Right atrium auricular region (tissue), 2 donors: ENCODE results near the gene PLA2R1. TPM values are rescaled to one million over a fixed set of nuclear protein-coding genes. Genes with fewer than 3 reads are reported as not detected.
A peak's percentile ranks its signal among the peaks of the same experiment; 100 is the strongest.

Source experiments
- DNase-seq: peaks from one replicate; pipeline ENCODE4 v3.0.0-alpha.2; 2019; ENCODE audit warnings: low spot score
- H3K27ac ChIP-seq, 2 donors: fragments of 200-600 bp; sonication (generic); 1 replicate in 1 of 2; 2 replicates in 1 of 2; pipeline ENCODE4 v1.5.1; 2016 to 2019
- H3K27me3 ChIP-seq, 2 donors: fragments of 200-600 bp; sonication (generic); one replicate each; pipeline versions ENCODE4 v1.5.1 to v1.6.0; 2017 to 2019
- H3K36me3 ChIP-seq: fragments of 200-600 bp; sonication (generic); one replicate; pipeline ENCODE4 v1.5.1; 2016
- H3K4me1 ChIP-seq, 2 donors: fragments of 200-600 bp; sonication (generic); one replicate each; pipeline versions ENCODE4 v1.5.1 to v1.6.0; 2017 to 2019
- H3K4me3 ChIP-seq, 2 donors: fragments of 200-600 bp; sonication (generic); 1 replicate in 1 of 2; 2 replicates in 1 of 2; pipeline ENCODE4 v1.5.1; 2017 to 2019; ENCODE audit warnings: mild to moderate bottlenecking in 1 of 2, moderate library complexity in 1 of 2
- H3K9me3 ChIP-seq, 2 donors: fragments of 200-600 bp; sonication (generic); one replicate each; pipeline ENCODE4 v1.5.1; 2019
- CTCF ChIP-seq, 2 donors: fragments of 200-600 bp; sonication (generic); IDR thresholded peaks; one replicate each; pipeline ENCODE4 v1.5.1; 2019; ENCODE audit warnings: antibody characterized with exemption in 2 of 2
- total RNA-seq, 2 donors: library from RNA; depleted of rRNA; stranded (reverse); fragments of >200 nt; gene quantifications; one replicate each; pipeline ENCODE4 v1.1.0, GENCODE V29; 2016

PLA2R1 gene
- total RNA-seq, 2 donors from 2014 or later = 2.8 to 3.3 TPM

- H3K9me3 ChIP-seq = no peaks in the 10 kb centered on the region
- H3K4me3 ChIP-seq = no peak overlapping the region
- TF ChIP-seq CTCF (IDR thresholded peaks at IDR 0.05) = no peak
- no peak for DNase-seq
- H3K27ac ChIP-seq = no peak overlapping the region
- no peaks in the 10 kb centered on the region for H3K27me3 ChIP-seq
- H3K36me3 ChIP-seq = no peaks in the 10 kb centered on the region
- H3K4me1 ChIP-seq = peaks cover 0 to 8% of the 10 kb centered on the region in 2 donors
Observed at GRCh38 chr2:160005476-160005875, 56.9 kb downstream of the PLA2R1 start.

GRCh38 chr2:159998961-159999360, 63.5 kb downstream of the PLA2R1 start:
- H3K4me1 ChIP-seq = peaks cover 0 to 15% of the 10 kb centered on the region in 2 donors
- no peak overlapping the region for H3K4me3 ChIP-seq
- no peaks in the 10 kb centered on the region for H3K9me3 ChIP-seq
- H3K27me3 ChIP-seq = no peaks in the 10 kb centered on the region
- no peak for TF ChIP-seq CTCF (IDR thresholded peaks at IDR 0.05)
- no peak overlapping the region for H3K27ac ChIP-seq
- H3K36me3 ChIP-seq = no peaks in the 10 kb centered on the region
- DNase-seq = no peak

- peaks cover 0 to 15% of the 10 kb centered on the region in 2 donors for H3K4me1 ChIP-seq
- no peak for TF ChIP-seq CTCF (IDR thresholded peaks at IDR 0.05)
- no peaks in the 10 kb centered on the region for H3K27me3 ChIP-seq
- no peaks in the 10 kb centered on the region for H3K9me3 ChIP-seq
- no peaks in the 10 kb centered on the region for H3K36me3 ChIP-seq
- DNase-seq = no peak
- no peak overlapping the region for H3K27ac ChIP-seq
- no peak overlapping the region for H3K4me3 ChIP-seq
Observed at GRCh38 chr2:159998243-159998642, 64.2 kb downstream of the PLA2R1 start.

GRCh38 chr2:159996792-159997546, 65.4 kb downstream of the PLA2R1 start:
- no peak for TF ChIP-seq CTCF (IDR thresholded peaks at IDR 0.05)
- H3K4me3 ChIP-seq = no peak overlapping the region
- DNase-seq = no peak
- H3K9me3 ChIP-seq = no peaks in the 10 kb centered on the region
- peak overlapping the region in 1 of 2 donors; percentile 13 for H3K27ac ChIP-seq
- no peaks in the 10 kb centered on the region for H3K36me3 ChIP-seq
- H3K4me1 ChIP-seq = peaks cover 0 to 15% of the 10 kb centered on the region in 2 donors
- no peaks in the 10 kb centered on the region for H3K27me3 ChIP-seq

- TF ChIP-seq CTCF (IDR thresholded peaks at IDR 0.05) = no peak
- Histone ChIP-seq H3K4me3 (no peak overlapping the region), H3K4me1 (peaks cover 0 to 15% of the 10 kb centered on the region in 2 donors), H3K36me3 (no peaks in the 10 kb centered on the region), H3K9me3 (no peaks in the 10 kb centered on the region), H3K27me3 (no peaks in the 10 kb centered on the region), H3K27ac (no peak overlapping the region)
- no peak for DNase-seq
Observed at GRCh38 chr2:159995038-159995437, 67.4 kb downstream of the PLA2R1 start.

GRCh38 chr2:159989249-159989648, 73.2 kb downstream of the PLA2R1 start:
- Histone ChIP-seq H3K27me3 (no peaks in the 10 kb centered on the region), H3K4me1 (no peaks in the 10 kb centered on the region), H3K9me3 (no peaks in the 10 kb centered on the region), H3K27ac (no peak overlapping the region), H3K4me3 (no peak overlapping the region), H3K36me3 (no peaks in the 10 kb centered on the region)
- TF ChIP-seq CTCF (IDR thresholded peaks at IDR 0.05) = no peak
- no peak for DNase-seq
